Thoracic aorta (tissue), 2 donors: ENCODE data around the gene PTPRN2. TPM values are rescaled to one million over a fixed set of nuclear protein-coding genes. Genes with fewer than 3 reads are reported as not detected.

ENCODE experiments used
- ATAC-seq: fragments of 150-250 bp; one replicate; pipeline ENCODE4 v1.8.0; 2017; ENCODE audit warnings: low read depth; ENCODE audit not compliant: insufficient number of reproducible peaks, low FRiP score
- DNase-seq: peaks from one replicate; pipeline ENCODE4 v3.0.0-alpha.2; 2020; ENCODE audit warnings: low spot score
- H3K27ac ChIP-seq, 2 donors: fragments of 200-600 bp; sonication (generic); 1 replicate in 1 of 2; 2 replicates in 1 of 2; pipeline ENCODE4 v1.5.1; 2016; ENCODE audit warnings: mild to moderate bottlenecking in 2 of 2, moderate library complexity in 2 of 2
- H3K27me3 ChIP-seq: fragments of 200-600 bp; sonication (generic); replicated peaks from 2 replicates; pipeline ENCODE4 v1.6.0; 2016; ENCODE audit warnings: mild to moderate bottlenecking; ENCODE audit not compliant: insufficient read depth
- H3K36me3 ChIP-seq: fragments of 200-600 bp; sonication (generic); one replicate; pipeline ENCODE4 v1.5.1; 2016
- H3K4me1 ChIP-seq, 2 donors: fragments of 200-600 bp; sonication (generic); 1 replicate in 1 of 2; 2 replicates in 1 of 2; pipeline versions ENCODE4 v1.5.1 to v1.6.0; 2016; ENCODE audit warnings: low read depth in 2 of 2, mild to moderate bottlenecking in 1 of 2; ENCODE audit not compliant: control insufficient read depth in 1 of 2
- H3K4me3 ChIP-seq: fragments of 200-600 bp; sonication (generic); 2 replicates; pipeline ENCODE4 v1.5.1; 2016; ENCODE audit warnings: mild to moderate bottlenecking
- H3K9me3 ChIP-seq: fragments of 200-600 bp; sonication (generic); 2 replicates; pipeline ENCODE4 v1.5.1; 2016
- total RNA-seq, 2 donors: library from RNA; depleted of rRNA; stranded (reverse); fragments of >200 nt; gene quantifications; one replicate each; pipeline versions ENCODE4 v1.1.0 to v1.2.3, GENCODE V29; 2016
- TF ChIP-seq, protein P1 (sequence below): fragments of 200-600 bp; sonication (generic); IDR thresholded peaks from one replicate; pipeline ENCODE4 v1.5.1; 2019; ENCODE audit warnings: antibody characterized with exemption

Gene PTPRN2
- total RNA-seq, 2 donors from 2014 or later = 2.2 to 3.1 TPM

DNA sequence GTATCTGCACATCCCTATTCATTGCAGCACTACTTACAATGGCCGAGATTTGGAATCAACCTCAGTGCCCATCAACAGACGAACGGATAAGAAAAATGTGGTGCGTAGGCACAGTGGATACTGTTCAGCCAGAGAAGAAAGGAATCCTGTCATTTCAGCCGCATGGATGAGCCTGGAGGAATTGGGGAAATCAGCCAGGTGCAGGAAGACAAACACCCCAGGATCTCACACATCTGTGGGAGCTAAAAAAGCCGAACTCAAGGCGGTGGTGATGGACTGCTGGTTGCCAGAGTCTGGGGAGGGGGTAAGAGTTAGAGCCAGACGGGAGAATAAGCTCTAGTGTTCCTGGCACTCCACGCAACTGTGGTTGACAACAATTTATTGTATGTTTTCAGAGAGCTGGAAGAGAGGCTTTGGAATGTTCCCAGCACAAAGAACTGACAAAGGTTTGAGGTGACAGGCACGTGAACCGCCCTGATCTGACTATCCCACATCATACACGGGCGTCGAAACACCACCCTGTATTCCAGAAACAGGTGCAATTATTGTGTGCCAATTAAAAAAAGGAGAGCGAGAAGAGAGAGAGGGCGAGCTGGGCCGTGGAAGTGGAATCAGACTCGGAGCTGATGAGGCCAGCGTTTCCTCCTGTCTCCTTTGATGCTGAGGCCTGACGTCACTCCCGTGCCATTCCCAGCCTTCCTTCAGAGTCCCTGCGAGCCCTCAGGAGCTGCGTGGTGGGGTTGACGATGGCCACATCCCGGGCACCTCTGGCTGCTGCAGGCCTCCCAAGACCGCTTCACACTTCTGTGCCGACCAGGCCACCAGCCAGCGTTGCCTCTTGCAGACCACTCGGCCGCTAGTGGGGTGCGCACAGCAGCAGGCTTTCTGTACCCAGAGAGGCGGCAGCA is 1061.4 kb downstream of the PTPRN2 start:
- H3K27ac ChIP-seq = no peak overlapping the region
- ATAC-seq = no peak
- no peak for DNase-seq

DNA sequence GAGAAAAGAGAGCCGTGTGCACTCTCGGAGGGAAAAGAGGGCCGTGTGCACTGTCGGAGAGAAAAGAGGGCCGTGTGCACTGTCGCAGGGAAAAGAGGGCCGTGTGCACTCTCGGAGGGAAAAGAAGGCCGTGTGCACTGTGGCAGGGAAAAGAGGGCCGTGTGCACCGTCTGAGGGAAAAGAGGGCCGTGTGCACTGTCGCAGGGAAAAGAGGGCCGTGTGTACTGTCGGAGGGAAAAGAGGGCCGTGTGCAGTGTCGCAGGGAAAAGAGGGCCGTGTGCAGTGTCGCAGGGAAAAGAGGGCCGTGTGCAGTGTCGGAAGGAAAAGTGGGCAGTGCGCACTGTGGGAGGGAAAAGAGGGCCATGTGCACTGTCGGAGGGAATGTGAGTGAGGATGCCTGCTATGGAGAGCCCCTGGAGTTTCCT is 1062.1 kb downstream of the PTPRN2 start:
- TF ChIP-seq, protein P1, sequence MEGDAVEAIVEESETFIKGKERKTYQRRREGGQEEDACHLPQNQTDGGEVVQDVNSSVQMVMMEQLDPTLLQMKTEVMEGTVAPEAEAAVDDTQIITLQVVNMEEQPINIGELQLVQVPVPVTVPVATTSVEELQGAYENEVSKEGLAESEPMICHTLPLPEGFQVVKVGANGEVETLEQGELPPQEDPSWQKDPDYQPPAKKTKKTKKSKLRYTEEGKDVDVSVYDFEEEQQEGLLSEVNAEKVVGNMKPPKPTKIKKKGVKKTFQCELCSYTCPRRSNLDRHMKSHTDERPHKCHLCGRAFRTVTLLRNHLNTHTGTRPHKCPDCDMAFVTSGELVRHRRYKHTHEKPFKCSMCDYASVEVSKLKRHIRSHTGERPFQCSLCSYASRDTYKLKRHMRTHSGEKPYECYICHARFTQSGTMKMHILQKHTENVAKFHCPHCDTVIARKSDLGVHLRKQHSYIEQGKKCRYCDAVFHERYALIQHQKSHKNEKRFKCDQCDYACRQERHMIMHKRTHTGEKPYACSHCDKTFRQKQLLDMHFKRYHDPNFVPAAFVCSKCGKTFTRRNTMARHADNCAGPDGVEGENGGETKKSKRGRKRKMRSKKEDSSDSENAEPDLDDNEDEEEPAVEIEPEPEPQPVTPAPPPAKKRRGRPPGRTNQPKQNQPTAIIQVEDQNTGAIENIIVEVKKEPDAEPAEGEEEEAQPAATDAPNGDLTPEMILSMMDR = no peak
- Histone ChIP-seq H3K27ac (no peak overlapping the region), H3K36me3 (no peaks in the 10 kb centered on the region), H3K4me3 (no peak overlapping the region), H3K27me3 (no peaks in the 10 kb centered on the region), H3K4me1 (no peaks in the 10 kb centered on the region), H3K9me3 (no peaks in the 10 kb centered on the region)
- no peak for DNase-seq
- ATAC-seq = no peak

More for the DNA sequence above, 1061.4 kb downstream of the PTPRN2 start:
- Histone ChIP-seq H3K4me3 (no peak overlapping the region), H3K36me3 (no peaks in the 10 kb centered on the region), H3K9me3 (no peaks in the 10 kb centered on the region), H3K27me3 (no peaks in the 10 kb centered on the region), H3K4me1 (no peaks in the 10 kb centered on the region)
- TF ChIP-seq, protein P1 = no peak

DNA sequence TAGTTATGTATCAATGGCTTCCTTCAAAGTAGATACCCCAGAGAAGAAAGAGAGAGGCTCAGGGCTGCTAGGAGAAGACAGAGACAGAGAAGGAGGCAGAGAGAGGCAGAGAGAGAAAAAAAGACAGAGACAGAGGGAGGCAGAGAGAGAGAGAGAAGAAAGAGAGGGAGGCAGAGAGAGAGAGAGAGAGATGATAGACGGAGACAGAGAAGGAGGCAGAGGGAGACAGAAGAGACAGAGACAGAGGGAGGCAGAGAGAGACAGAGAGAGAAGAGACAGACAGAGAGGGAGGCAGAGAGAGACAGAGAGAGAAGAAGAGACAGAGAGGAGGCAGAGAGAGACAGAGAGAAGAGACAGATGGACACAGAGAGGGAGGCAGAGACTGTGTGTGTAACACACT is 1062.9 kb downstream of the PTPRN2 start:
- ATAC-seq (no peak), DNase-seq (no peak)
- Histone ChIP-seq H3K4me1 (no peaks in the 10 kb centered on the region), H3K36me3 (no peaks in the 10 kb centered on the region), H3K27me3 (no peaks in the 10 kb centered on the region), H3K4me3 (no peak overlapping the region), H3K27ac (no peak overlapping the region), H3K9me3 (no peaks in the 10 kb centered on the region)
- TF ChIP-seq, protein P1 = no peak

DNA sequence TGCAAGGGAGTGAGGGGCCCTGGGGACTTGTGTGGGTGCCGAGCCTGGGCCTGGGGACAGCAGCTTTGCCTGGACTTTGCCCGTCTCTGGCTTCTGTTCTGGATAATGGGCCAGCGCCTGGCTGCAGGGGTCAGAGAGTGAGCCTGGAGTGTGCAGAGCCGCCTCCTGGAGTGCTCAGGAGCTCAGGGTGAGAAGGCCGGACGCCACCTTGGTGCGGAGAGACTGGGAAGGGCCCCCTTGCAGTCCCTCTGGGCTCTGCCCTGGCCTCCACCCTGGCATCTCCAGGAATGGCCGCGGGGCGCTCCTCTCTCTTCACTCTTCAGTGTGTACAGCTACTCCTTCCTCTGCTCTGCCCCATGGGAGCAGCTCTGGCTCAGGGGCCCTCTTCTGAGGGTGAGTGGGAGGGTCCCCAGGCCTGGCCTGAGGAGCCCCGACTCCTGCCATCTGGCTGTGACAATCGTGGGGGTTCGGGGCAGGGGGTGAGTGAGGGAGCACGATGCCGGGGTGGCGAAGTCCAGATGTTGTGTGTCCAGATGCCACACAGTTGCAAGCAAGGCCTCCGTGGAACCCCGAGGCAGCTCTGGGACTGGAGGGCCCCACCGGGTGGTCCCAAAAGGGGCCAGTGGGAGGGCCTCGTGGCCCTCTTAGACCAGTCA is 1063.7 kb downstream of the PTPRN2 start:
- Histone ChIP-seq H3K27me3 (no peaks in the 10 kb centered on the region), H3K36me3 (no peaks in the 10 kb centered on the region), H3K4me3 (no peak overlapping the region), H3K4me1 (no peaks in the 10 kb centered on the region), H3K27ac (no peak overlapping the region), H3K9me3 (no peaks in the 10 kb centered on the region)
- TF ChIP-seq, protein P1 = no peak
- DNase-seq (no peak), ATAC-seq (no peak)

DNA sequence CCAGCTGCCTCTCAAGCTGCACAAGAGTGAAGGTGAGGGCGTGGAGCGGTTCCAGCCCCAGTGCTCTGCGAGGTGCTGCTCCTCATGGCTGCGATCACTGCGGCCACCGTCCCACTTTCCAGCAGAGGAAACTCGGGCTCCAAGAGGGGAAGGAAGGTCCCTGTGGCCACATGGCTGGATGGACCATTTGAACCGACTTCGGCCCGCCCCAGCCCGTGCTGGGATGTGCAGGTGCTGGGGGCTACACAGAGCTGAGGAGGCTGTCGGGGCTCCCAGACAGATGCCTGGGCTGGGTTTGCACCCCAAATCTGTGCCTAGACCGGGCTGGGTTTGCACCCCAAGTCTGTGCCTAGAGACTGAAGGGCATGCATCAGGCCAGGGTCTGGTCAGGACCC is 1064.3 kb downstream of the PTPRN2 start:
- Histone ChIP-seq H3K4me1 (no peaks in the 10 kb centered on the region), H3K27me3 (no peaks in the 10 kb centered on the region), H3K4me3 (no peak overlapping the region), H3K9me3 (no peaks in the 10 kb centered on the region), H3K27ac (no peak overlapping the region), H3K36me3 (no peaks in the 10 kb centered on the region)
- TF ChIP-seq, protein P1 = no peak
- no peak for ATAC-seq
- no peak for DNase-seq
